Mesothelial cell of epicardium (in vitro differentiated cells): ENCODE results near the gene ANKRD11. TPM values are rescaled to one million over a fixed set of nuclear protein-coding genes. Genes with fewer than 3 reads are reported as not detected.

ENCODE experiments used
- DNase-seq, 2 experiments: peaks; one replicate each; pipeline ENCODE4 v3.0.0; 2021; ENCODE audit warnings: low spot score in 2 of 2; ENCODE audit not compliant: unreplicated experiment in 2 of 2
- H3K27ac Mint-ChIP-seq: 2 replicates; pipeline ENCODE4 v1.8.0; 2021; ENCODE audit warnings: mixed read lengths
- H3K27me3 Mint-ChIP-seq: 2 replicates; pipeline ENCODE4 v1.8.0; 2021; ENCODE audit warnings: low read depth, mixed read lengths
- H3K36me3 Mint-ChIP-seq: 2 replicates; pipeline ENCODE4 v1.8.0; 2021; ENCODE audit warnings: mixed read lengths
- H3K4me1 Mint-ChIP-seq: 2 replicates; pipeline ENCODE4 v1.8.0; 2021; ENCODE audit warnings: mixed read lengths
- H3K4me3 Mint-ChIP-seq: 2 replicates; pipeline ENCODE4 v1.8.0; 2021; ENCODE audit warnings: mild to moderate bottlenecking, moderate library complexity, mixed read lengths
- H3K9me3 Mint-ChIP-seq: 2 replicates; pipeline ENCODE4 v1.8.0; 2021; ENCODE audit warnings: mixed read lengths
- CTCF ChIP-seq: fragments of 200-600 bp; sonication (generic); IDR thresholded peaks from one replicate; pipeline ENCODE4 v1.5.0; 2021; ENCODE audit warnings: antibody characterized with exemption; ENCODE audit not compliant: unreplicated experiment
- total RNA-seq: library from RNA; stranded (reverse); gene quantifications from 3 replicates; pipeline ENCODE4 v1.2.1, GENCODE V29; 2021

ANKRD11 gene
- total RNA-seq, 1 donor from 2014 or later = 247 TPM

DNA sequence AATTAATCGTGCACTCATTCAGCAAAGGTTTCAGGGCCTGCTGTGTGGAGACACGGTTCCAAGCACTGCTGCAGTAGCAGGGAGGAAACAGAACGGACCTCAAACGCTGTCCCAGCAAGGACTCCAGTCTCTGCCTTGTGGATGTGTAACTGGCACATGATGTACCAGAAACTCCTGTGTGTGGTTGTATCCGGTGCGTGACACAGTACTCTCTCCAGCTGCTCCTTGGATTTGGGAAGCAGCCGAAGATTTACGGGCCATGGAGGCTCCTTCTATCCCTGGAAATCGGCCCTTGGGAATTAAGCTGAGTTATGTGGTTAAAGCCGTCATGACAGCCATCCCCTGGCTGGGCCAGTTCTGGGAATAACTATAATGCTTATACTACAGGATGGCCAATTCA is 8.5 kb upstream of the ANKRD11 start:
- H3K4me1 Mint-ChIP-seq = peaks cover 9% of the 10 kb centered on the region
- DNase-seq = no peak
- no peak for TF ChIP-seq CTCF
- H3K27me3 Mint-ChIP-seq = no peaks in the 10 kb centered on the region
- H3K36me3 Mint-ChIP-seq = no peaks in the 10 kb centered on the region
- no peaks in the 10 kb centered on the region for H3K9me3 Mint-ChIP-seq
- no peak overlapping the region for H3K4me3 Mint-ChIP-seq
- peak overlapping the region; percentile 9 for H3K27ac Mint-ChIP-seq

DNA sequence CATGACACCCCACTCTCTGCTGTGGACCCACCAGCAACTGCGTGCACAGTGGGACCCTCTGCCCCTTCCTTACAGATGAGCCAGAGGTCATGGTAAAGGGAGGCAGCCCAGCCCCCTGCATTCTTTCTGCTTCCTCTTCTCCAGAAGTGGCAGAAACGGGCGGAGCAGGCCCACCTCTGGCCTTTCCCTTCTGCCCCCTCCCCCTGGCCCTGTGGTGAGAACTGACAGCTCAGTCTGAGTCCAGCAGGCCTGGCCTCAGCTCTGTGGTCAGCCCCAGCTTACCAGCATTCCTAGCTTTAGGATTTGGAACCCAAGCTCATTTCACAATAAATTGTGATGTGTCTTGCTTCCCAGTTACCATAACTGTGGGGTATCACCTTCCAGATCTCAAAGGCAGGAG is 4.8 kb upstream of the ANKRD11 start:
- no peak overlapping the region for H3K4me3 Mint-ChIP-seq
- H3K9me3 Mint-ChIP-seq = no peaks in the 10 kb centered on the region
- H3K27ac Mint-ChIP-seq = no peak overlapping the region
- no peaks in the 10 kb centered on the region for H3K36me3 Mint-ChIP-seq
- no peak for DNase-seq
- H3K4me1 Mint-ChIP-seq = peaks cover 14% of the 10 kb centered on the region
- TF ChIP-seq CTCF = no peak
- no peaks in the 10 kb centered on the region for H3K27me3 Mint-ChIP-seq

DNA sequence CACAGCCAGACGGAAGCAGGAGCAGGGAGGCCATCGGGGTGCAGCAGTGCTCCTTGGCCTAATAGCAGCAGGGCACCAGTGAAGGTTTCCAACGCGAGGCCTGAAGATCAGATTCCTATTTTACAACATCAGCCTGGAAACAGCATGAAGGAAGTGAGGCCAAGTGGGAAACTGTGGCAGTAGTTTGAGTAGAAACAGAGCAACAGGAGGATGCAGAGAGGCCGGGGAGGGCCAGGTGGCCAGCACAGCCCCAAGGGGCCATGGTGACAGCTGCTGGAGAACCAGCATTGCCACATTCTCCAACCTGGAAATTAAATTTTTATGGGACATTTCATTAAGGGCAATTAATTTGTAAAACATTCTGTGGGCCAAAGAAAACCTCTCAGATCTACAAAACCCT is 3.4 kb upstream of the ANKRD11 start:
- no peak overlapping the region for H3K4me3 Mint-ChIP-seq
- TF ChIP-seq CTCF = no peak
- peaks cover 18% of the 10 kb centered on the region for H3K4me1 Mint-ChIP-seq
- DNase-seq = no peak
- no peaks in the 10 kb centered on the region for H3K27me3 Mint-ChIP-seq
- no peak overlapping the region for H3K27ac Mint-ChIP-seq
- H3K9me3 Mint-ChIP-seq = no peaks in the 10 kb centered on the region
- no peaks in the 10 kb centered on the region for H3K36me3 Mint-ChIP-seq

DNA sequence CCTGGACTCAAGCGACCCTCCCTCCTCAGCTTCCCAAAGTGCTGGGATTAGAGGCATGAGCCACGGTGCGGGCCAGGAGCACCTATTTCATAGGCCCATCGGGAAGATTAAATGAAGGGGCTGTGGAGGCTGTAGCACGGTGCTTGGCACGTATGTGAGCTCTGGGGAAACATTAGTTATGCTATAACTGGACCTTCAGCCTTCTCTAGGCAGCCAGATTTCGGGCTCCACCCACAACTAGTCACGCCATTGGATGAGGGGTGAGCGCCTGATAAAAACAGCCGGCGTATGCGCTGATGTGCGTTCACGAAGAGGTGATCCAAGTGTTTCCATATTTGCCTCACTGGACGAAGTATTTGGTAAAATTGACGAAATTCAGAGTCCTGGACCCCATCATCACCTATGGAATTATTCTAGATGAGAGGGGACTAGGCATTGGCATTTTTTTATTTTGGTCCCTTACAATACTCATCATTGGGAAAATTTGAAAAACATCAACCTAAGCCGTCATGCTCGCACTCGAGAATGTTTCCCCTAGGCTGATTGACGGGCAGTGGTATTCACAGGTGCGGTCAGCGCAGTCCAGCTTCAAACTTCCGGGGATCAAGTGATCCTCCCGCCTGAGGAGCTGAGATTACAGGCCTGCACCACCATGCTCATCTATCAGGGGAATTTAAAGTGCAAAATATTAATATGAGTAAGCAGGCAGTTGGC is 1.8 kb upstream of the ANKRD11 start:
- Mint-ChIP-seq H3K4me3 (peak overlapping the region; percentile 84), H3K9me3 (no peaks in the 10 kb centered on the region), H3K36me3 (no peaks in the 10 kb centered on the region), H3K27ac (peak overlapping the region; percentile 94), H3K4me1 (peaks cover 30% of the 10 kb centered on the region), H3K27me3 (no peaks in the 10 kb centered on the region)
- no peak for TF ChIP-seq CTCF
- no peak for DNase-seq

DNA sequence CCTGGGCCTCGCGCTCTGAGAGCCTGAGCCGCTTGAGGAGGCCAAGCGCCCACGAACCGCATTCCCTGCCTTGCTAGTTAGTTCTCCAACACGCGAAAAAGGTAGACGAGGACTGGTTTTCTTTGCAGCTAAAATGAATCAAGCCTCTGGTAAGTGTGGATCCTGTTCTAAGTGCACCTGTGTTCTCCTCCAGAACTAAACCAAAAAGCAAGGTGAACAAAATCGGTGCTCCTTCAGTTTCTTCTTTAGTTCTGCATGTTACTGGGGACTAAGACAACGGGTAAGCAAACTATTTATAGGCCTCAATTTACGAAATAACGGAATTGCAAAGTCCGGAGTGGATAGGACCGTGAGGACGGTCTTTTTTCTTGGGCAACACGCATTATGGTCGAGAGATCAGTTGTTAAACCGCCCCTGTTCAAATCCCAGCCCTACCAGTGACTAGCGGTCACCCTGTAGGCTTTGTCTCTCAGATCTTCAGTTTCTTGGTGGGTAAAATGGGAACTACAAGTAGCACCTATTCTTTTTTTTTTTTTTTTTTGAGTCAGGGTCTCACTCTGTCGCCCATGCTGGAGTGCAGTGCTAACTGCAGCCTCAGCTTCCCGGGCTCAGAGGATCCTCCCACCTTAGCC is 993 bp upstream of the ANKRD11 start:
- Mint-ChIP-seq H3K4me3 (peak overlapping the region; percentile 84), H3K27ac (peak overlapping the region; percentile 94), H3K9me3 (no peaks in the 10 kb centered on the region), H3K36me3 (peaks cover 2% of the 10 kb centered on the region), H3K27me3 (no peaks in the 10 kb centered on the region), H3K4me1 (peaks cover 34% of the 10 kb centered on the region)
- no peak for DNase-seq
- peak; percentile 40 for TF ChIP-seq CTCF
